Cerebellar cortex (tissue), 1 donor: ENCODE results near the gene CDH8.

Experiments used
- DNase-seq: peaks from one replicate; pipeline ENCODE4 v3.0.0-alpha.2; 2015; ENCODE audit warnings: low spot score

CDH8 gene, protein sequence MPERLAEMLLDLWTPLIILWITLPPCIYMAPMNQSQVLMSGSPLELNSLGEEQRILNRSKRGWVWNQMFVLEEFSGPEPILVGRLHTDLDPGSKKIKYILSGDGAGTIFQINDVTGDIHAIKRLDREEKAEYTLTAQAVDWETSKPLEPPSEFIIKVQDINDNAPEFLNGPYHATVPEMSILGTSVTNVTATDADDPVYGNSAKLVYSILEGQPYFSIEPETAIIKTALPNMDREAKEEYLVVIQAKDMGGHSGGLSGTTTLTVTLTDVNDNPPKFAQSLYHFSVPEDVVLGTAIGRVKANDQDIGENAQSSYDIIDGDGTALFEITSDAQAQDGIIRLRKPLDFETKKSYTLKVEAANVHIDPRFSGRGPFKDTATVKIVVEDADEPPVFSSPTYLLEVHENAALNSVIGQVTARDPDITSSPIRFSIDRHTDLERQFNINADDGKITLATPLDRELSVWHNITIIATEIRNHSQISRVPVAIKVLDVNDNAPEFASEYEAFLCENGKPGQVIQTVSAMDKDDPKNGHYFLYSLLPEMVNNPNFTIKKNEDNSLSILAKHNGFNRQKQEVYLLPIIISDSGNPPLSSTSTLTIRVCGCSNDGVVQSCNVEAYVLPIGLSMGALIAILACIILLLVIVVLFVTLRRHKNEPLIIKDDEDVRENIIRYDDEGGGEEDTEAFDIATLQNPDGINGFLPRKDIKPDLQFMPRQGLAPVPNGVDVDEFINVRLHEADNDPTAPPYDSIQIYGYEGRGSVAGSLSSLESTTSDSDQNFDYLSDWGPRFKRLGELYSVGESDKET

DNA sequence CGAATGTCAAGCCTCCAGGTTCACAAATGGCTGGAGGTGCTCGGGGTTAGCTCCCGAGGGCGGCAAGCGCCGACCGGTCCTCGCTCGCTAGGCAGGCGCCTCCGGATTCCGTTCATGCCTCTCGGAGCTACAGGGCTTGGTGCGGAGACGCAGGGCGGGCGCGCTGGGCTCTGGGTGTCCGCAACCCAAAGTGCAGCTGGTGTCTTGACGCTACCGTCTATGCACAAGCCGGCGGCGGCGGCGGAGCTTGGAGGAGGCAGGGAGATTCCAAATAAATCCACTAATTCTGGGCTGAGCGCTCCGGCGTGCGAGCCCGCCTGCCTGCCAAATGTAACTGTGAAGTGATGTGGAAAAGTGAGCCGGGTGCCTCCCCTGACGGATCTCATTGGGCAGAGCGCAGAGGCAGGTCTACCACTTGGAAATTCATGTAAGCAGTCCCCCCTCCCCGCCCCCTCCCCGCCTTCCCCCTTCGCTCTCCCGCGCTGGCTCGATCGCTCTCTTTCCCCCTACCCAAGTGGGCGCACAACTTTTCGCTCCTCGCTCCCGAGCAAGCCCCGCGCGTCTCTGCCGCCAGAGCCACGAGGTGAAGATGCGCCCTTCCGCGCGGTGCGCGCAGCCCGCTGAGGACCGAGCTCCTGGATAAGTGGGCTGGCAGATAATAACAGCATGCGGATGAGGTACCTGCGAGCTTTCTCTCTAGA, at the start of gene CDH8:
CDH8 (minus strand) TSS at position 338 of the 701 bp plus-strand sequence. CDS start 15,035 bp downstream, outside the sequence.
- DNase-seq: no peak

DNA sequence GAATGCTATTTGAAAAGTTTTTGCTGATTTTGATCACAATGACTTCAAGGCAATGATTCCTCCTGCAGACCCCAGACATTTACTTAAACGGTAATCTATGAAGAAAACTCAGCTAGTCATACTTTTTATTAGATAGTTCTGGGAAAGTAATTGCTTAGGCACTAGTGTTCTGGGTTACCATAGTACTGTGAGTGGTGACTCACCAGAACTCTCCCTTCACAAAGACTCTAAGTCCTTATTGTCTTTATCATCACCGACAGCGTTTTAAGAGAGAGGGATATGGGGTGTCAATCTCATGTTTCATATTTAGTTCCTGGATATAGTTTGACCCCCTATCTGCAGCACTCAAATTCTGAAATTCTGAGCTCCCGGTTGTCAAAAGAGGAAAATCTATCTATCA, 43.0 kb upstream of the CDH8 start:
- no peak for DNase-seq

DNA sequence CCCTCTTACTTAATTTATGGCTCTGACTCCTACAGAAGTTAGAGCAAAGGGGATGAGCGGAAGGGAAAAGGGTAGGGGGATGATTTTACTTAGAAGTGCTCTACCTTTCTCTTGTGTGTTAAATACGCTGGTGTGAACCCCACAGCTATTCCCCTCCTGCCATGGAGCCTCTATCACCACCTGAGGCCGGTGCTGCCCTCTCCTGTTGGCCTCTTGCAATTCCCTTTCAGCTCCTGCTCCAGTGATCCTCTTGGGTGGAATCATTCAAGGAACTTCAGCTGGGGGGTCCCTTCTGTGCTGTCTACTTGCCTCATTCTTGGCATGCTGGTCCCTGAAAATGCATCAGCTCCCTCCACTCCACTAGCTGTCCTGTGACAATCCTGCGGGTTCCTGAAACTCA, 41.8 kb upstream of the CDH8 start:
- DNase-seq: no peak

DNA sequence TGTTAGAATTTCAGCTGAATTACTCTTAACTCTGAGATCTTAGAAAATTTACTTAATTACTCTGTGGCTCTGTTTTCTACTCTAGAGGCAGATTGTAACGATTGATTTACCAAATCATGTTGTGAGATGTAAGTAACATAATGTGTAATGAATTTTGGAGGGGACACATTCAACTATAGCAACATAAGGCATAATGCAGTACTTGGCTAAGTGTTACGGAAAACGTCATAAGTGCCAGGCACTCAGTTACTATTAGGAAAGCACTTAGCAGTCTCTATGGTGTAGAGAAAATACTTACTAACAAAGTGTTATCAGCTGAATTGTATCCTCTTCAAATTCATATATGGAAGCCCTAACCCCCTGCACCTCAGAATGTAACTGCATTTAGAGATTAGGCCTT, 40.6 kb upstream of the CDH8 start:
- no peak for DNase-seq

DNA sequence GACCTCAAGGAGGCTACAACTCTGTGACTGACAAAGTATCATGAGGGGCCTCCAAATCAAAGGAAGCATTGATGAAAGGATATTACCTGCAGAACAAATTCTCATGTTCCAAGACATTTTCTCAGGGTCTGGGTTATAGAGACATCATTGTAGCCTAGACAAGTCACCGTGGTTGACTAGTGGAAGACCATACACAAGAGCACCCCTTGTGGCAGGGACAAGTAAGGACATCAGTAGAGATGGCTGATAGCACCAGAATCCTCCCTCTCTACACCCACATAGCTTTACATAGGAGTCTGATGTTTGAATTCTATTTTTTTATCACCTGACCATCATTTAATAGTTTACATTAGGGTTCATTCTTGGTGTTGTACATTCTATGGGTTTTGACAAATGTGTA, 32.5 kb upstream of the CDH8 start:
- DNase-seq: no peak

DNA sequence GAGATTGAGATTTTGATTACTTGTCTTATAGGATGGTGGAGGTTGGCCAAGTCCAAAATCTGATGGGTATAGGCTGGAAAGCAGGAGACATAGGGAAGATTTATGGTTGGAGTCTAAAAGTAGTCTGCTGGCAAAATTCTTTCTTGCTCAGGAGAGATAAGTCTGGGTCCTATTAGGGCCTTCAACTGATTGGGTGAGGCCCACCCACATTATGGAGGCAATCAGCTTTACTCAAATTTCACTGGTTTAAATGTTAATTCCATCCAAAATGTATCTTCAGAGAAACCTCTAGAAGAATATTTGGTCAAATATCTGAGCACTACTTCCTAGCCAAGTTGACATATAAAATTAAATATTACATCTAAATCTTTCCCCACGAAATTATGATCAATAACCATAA, 31.7 kb upstream of the CDH8 start:
- DNase-seq: no peak

DNA sequence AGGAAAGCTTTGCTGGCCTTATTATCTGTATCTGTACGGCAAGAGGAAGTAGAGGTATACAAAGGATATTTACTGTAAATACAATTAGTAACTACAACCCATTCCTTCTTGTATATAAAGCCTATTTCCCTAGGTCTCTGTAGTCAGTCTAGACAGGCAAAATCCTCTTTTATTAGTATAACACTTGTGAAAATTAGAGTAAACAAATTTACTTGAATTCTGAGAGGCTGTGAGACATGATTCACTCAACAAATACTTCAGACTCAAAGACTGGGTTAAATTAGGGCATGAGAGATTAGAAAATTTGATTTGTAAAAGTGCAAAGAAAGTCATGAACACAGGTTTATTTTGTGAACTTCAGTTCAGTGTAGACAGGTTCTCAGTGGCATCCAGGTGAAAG, 30.9 kb upstream of the CDH8 start:
- DNase-seq: no peak

DNA sequence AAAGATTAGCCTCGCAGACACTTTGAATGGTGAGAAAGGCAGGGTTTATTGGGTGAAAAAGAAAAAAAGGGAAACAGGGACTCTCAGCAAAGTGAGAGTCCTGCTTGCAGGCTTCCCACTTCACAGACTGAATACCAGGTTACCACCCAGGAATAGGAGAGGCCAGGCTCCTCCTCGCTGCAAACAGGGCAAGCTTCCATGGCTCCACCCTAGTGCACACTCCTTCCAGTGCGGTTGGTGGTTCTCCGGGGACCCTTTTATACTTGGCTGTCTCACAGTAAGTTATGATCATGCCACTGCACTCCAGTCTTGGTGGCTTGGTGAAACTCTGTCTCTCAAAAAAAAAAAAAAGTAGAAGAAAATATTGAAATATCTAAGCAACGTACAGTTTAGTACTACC, 30.5 kb upstream of the CDH8 start:
- no peak for DNase-seq

DNA sequence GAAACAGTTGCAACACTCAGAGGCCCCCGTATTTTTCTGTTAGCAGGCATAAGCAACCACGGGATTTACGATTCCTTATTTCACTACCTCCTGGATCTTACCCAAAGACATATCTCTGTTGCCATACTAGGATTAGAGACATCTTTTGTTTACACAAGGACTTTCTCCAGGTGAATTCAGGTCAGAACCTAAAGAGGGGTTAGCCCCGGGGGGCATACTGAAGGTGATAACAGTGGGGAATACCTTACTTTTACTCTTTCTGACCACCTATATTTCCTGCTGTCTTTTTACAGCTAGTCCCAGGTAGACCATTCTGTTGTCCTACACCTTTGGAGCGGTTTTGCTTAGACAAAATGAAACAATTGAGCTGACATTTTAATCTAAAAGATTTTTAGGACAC, 27.9 kb upstream of the CDH8 start:
- DNase-seq: no peak

DNA sequence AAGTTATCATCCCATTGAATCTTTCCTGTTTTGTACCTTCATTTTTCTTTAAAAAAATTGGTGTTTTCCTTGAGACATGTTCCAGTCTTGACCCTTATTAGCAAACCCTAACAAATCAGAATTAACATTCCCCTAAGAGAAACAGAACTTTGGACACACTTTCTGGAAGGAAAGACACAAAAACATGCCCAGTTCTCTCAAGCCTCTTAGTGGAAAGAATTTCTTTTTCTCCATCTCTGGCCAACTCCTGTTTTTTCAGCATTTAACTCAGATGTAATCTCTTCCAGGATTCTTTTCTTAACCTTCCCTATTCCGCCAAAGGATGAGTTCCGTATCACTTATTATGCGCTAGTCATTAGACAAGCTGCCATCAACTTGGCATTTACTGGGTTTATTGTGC, 23.9 kb upstream of the CDH8 start:
- DNase-seq: no peak

DNA sequence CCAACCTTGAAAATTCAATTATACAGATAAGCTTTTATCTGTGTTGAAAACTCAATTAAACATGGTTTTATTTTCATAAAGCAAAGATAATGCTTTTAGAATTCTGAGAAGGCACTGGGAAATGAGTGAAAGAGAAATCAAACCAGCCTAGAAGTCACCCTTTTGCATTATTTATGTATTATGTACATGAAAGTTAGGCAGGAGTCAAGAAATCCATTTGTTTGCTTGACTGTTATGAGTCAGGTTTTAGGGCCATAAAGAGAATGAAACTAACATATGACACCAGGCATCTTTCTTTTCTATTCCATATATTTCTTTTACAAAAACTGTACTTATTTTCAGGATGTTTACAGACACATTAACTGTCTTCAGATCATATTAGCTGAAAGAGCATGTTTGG, 23.3 kb upstream of the CDH8 start:
- DNase-seq: no peak

DNA sequence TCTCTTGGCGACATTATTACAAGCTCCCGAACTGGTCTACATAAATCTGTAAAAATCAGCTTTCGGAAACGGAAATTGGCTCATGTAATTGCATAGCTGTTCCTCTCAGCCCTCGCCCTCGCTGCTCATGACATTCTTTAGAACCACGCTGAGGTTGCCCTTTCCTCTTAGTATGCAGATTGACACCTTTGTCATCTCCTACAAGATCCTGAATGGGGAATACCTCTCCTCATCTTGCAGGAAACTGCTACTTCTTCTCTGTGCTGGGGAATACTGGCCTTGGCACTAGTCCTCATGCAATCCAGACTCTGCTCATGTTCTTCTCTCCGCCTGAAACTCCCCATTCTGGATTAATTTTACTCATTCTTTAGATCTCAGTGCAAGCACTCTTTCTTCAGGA, 22.2 kb upstream of the CDH8 start:
- DNase-seq: no peak

DNA sequence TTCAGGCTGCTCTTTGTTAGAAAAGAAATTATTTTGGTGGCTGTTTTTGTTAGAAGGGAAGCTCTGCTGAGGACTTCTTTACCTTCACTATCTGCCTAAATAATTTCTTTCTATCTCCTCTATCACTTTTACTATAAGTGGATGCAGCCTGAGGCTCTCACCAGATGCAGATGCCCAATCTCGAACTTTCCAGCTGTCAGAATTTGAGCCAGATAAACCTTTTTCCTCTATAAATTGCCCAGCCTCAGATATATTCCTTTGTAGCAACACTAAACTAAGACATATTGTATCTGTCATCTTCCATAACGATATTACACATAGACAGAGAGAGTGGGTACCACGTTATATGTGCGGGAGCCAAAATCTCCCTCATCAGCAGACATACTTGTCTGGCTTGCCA, 15.7 kb upstream of the CDH8 start:
- no peak for DNase-seq

DNA sequence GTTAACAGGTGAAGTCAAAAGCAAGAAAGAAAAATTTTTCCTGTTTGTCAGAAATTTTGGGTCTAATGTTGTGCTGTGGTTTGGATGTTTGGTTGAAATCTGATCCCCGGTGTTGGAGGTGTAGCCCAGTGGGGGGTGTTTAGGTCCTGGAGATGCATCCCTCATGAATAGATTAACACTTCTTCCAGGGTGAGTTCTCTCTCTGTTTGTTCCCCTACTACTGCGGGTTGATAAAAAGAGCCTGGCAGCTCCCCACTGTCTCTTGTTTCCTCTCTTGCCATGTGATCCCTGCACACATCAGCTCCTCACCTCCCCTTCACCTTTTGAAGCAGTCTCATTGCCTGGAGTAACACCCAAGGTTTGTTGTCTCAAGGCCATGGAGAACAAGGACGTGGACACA, 14.6 kb upstream of the CDH8 start:
- no peak for DNase-seq

DNA sequence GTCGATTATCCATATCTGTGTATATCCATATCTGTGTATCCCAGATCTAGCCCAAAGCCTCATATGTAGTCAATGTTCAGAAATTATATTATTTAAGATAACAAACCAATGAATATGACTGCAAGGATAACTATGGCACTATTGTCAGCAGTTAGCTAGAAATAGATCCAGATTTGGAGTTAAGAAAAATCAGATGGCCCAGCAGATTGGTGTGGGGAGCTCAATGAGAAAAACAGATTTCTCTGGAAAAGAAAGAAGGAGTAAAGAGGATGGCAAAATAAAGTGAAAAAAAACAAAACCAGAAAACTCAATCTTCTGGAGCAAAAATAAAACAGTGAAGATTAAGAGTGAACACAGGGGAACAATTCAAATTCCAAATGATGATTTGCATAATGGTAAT, 10.6 kb upstream of the CDH8 start:
- DNase-seq: no peak

DNA sequence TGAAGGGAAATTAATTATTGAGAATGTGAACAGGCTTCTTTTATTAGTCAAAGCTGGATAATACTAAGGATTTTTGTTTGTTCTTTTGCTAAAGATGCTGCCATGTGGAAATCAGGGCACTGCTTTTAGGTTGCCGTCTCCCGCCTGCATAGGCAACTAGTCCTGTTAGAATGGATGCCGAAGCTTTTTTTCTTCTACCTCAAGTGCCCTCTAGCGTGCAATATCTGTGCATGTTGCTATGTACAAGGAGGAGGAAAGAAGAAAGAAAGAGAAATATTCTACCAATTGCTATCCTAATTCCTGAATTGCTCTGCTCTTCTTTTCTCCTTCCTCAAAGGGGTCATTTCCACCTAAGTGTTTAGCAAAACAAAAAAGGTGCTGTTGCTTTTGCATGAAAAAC, 5.2 kb upstream of the CDH8 start:
- DNase-seq: peak; percentile 28

DNA sequence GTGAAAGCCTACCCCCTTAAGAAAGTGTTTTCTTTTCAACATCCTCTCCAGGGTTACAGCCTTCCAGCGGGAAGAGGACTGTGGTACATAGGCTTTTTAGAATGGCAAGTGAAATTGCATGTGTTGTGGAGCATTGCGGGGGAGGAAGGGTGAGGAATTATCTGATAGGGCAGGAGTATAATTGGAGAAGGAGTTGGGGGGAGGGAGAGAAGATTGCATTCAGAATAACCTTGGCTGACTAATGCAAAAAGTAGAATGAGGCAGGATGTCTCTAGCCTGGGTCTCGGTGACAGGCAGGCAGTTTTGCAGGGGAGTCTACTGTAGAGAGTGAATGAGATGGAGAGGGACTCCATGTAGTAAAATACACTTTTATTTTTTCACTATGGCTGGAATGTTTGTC, 2.4 kb upstream of the CDH8 start:
- DNase-seq: no peak

DNA sequence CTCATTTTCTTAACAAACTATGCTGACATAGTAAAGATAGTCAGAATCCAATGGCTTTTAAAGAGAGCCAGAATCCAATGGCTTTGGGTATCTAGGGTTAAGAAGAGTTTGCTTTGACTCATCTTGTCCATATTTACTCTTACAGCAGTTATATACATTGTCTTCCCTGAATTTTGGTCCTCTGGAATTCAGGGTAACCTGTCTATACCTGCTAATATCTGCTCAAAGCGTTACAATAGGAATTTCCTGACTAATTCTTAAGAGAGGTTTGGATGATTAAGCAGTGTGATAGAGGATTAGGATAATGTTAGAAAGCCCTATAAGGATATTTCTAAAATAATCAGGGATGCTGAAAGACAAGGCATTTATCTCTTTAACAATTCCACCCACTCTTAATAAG, 2.0 kb upstream of the CDH8 start:
- DNase-seq: no peak

DNA sequence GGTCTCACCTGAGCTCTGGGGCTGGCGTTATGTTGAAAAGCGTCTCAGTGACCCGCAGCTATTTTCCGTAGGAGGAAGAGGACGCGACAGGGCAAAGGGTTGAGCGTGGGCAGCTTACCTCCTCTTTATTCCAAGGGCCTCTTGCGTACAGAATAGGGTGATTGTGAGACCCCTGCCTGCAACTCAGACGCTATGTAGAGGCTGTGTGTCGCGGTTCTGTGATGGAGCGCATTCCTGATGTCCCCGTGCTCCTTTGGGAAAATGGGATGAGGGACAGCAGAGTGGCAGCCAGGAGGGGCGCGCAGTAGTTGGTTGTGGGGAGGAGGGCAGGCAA, 531 bp upstream of the CDH8 start:
- DNase-seq: no peak

DNA sequence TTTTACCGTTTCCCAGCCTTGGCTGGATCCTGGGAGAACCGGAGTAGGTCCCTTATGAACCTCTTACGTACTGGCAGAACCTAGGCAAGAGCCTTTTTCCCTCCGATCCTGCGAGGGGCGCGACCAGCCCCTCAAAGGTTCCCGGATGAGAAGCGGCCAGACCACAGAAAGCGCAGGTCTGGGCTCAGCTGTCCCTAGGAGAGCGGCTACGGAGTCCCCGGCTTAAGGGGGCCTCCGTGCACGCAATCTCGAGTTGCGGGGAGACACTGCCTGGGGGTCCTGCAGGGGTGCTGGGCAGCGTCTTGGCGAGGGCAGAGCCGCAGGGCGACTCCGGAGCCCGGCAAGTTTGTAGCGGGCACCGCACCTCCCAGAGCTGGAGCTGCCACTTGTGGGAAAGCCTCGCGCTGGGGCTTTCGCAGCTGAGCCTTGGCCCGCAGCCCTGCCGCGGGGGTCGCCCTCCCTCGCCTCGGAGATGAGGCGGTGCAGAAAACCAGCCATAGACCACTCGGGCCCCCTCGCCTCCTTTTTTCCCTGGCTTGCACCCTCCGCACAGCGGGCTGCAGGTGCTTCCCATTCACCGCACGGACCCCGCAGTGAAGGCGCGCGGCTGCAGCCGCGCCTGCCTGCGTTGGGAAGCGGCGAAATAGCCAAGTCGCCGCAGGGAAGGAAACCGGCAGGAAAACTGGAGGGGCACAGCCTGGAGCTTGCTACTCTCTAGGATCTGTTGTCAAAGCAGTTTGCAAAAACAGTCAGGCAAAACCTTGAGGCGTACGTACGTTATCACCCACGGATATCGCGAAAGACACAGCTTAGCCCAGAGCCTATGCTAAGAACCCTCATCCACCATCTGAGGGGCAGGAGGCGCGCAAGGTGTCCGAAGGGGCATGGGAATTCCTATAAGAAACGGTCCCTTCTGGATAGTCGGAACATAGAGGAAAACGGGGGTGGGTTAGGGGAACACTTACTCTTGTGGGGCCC, 834 bp downstream of the CDH8 start:
- no peak for DNase-seq

DNA sequence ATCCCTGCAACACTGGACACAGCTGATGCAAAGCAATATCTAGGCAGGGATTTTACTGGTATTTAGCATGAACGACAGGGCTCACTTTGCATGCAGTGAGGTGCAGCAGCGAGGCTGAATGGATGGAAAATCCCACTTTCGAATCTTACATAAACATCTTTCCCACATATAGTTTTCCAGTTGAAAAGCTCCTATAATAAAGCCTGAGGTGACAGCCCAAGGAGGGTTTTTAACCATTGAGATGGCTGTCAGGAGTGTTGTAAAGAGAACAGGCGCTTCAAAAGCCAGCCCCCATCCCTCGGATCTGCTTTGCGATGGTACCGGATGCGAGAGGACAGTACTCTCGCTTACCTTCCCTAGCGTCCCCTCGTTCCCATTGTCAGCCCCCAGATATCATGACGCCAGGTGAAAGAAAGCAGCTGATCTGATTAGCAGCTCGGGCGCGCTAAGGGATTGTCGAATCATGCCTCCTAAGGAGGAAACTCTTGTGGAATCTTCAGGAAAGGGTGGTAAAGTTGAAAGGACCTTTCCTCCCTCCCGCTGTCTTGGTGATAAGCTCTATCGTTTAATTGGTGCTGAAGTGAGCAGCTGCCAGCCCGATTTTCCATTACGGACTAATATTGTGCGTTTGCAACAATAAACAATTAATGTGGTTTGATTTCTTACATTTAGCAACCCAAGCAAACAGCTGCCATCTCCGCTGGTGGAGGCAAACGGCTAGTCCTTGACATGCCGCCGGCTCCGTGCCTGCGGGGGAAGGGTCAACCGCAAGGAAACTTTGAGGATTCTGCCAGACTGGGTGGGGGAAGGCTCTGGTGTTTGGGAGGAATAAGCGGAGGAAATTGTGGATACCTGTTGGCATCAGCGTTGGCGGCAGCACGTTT, 1.8 kb downstream of the CDH8 start:
- no peak for DNase-seq
